Adipocyte (in vitro differentiated cells): ENCODE data around the gene IWS1.

ENCODE experiments used
- DNase-seq: peaks from one replicate; pipeline ENCODE4 v3.0.0-alpha.2; 2015; ENCODE audit warnings: low read depth
- H3K27me3 ChIP-seq: replicated peaks from 2 replicates; pipeline ENCODE4 v1.7.0; 2013; ENCODE audit warnings: mild to moderate bottlenecking, low read length, moderate library complexity; ENCODE audit not compliant: control insufficient read depth, insufficient read depth
- H3K36me3 ChIP-seq: 2 replicates; pipeline ENCODE4 v1.7.0; 2013; ENCODE audit warnings: low read length, mild to moderate bottlenecking, moderate library complexity; ENCODE audit not compliant: control insufficient read depth, insufficient read depth, severe bottlenecking
- H3K4me1 ChIP-seq: 2 replicates; pipeline ENCODE4 v1.7.0; 2013; ENCODE audit warnings: mild to moderate bottlenecking, low read length, moderate library complexity; ENCODE audit not compliant: control insufficient read depth, insufficient read depth
- H3K4me3 ChIP-seq: 2 replicates; pipeline ENCODE4 v1.7.0; 2013; ENCODE audit warnings: mild to moderate bottlenecking, low read length, moderate library complexity
- H3K9ac ChIP-seq: 2 replicates; pipeline ENCODE4 v1.7.0; 2013; ENCODE audit warnings: mild to moderate bottlenecking, low read length, moderate library complexity
- H3K9me3 ChIP-seq: 2 replicates; pipeline ENCODE4 v1.7.0; 2013; ENCODE audit warnings: mild to moderate bottlenecking, low read length, moderate library complexity; ENCODE audit not compliant: control insufficient read depth

The IWS1 gene

GRCh38 chr2:127510073-127510472, 16.2 kb downstream of the IWS1 start:
- H3K9me3 ChIP-seq: no peaks in the 10 kb centered on the region
- no peaks in the 10 kb centered on the region for H3K27me3 ChIP-seq
- peak; percentile 35 for DNase-seq
- H3K4me3 ChIP-seq: no peak overlapping the region
- H3K9ac ChIP-seq: no peak overlapping the region
- peaks cover 21% of the 10 kb centered on the region for H3K36me3 ChIP-seq
- H3K4me1 ChIP-seq: peaks cover 48% of the 10 kb centered on the region

GRCh38 chr2:127508631-127509034, 17.7 kb downstream of the IWS1 start:
- no peaks in the 10 kb centered on the region for H3K27me3 ChIP-seq
- H3K36me3 ChIP-seq: peaks cover 24% of the 10 kb centered on the region
- DNase-seq: peak; percentile 99

GRCh38 chr2:127508023-127508630, 18.2 kb downstream of the IWS1 start:
- H3K36me3 ChIP-seq: peaks cover 28% of the 10 kb centered on the region
- H3K4me3 ChIP-seq: peak overlapping the region; percentile 42
- H3K9ac ChIP-seq: no peak overlapping the region

More at GRCh38 chr2:127508631-127509034, 17.7 kb downstream of the IWS1 start:
- Histone ChIP-seq H3K9ac (peak overlapping the region; percentile 74), H3K4me1 (peaks cover 50% of the 10 kb centered on the region), H3K4me3 (peak overlapping the region; percentile 69), H3K9me3 (no peaks in the 10 kb centered on the region)

GRCh38 chr2:127506510-127506909, 19.8 kb downstream of the IWS1 start:
- Histone ChIP-seq H3K9ac (no peak overlapping the region), H3K4me3 (no peak overlapping the region), H3K9me3 (no peaks in the 10 kb centered on the region), H3K36me3 (peaks cover 44% of the 10 kb centered on the region), H3K4me1 (peaks cover 50% of the 10 kb centered on the region), H3K27me3 (no peaks in the 10 kb centered on the region)
- peak; percentile 52 for DNase-seq

More at GRCh38 chr2:127508023-127508630, 18.2 kb downstream of the IWS1 start:
- Histone ChIP-seq H3K4me1 (peaks cover 50% of the 10 kb centered on the region), H3K9me3 (no peaks in the 10 kb centered on the region), H3K27me3 (no peaks in the 10 kb centered on the region)
- peak; percentile 45 for DNase-seq

GRCh38 chr2:127504552-127505430, 21.5 kb downstream of the IWS1 start:
- Histone ChIP-seq H3K4me1 (peaks cover 41% of the 10 kb centered on the region), H3K27me3 (no peaks in the 10 kb centered on the region), H3K4me3 (no peak overlapping the region), H3K9ac (no peak overlapping the region), H3K9me3 (no peaks in the 10 kb centered on the region), H3K36me3 (peaks cover 57% of the 10 kb centered on the region)
- peak; percentile 43 for DNase-seq

- H3K36me3 ChIP-seq: peaks cover 68% of the 10 kb centered on the region
- no peaks in the 10 kb centered on the region for H3K27me3 ChIP-seq
Observed at GRCh38 chr2:127503491-127503890, 22.8 kb downstream of the IWS1 start.

GRCh38 chr2:127498386-127498785, 27.9 kb downstream of the IWS1 start:
- peak; percentile 93 for DNase-seq
- Histone ChIP-seq H3K4me3 (no peak overlapping the region), H3K36me3 (peaks cover 97% of the 10 kb centered on the region), H3K27me3 (no peaks in the 10 kb centered on the region), H3K4me1 (peaks cover 10% of the 10 kb centered on the region), H3K9ac (no peak overlapping the region), H3K9me3 (no peaks in the 10 kb centered on the region)

More at GRCh38 chr2:127503491-127503890, 22.8 kb downstream of the IWS1 start:
- Histone ChIP-seq H3K4me3 (no peak overlapping the region), H3K4me1 (peaks cover 36% of the 10 kb centered on the region), H3K9me3 (no peaks in the 10 kb centered on the region), H3K9ac (no peak overlapping the region)
- DNase-seq: no peak

GRCh38 chr2:127490283-127490682, 36.0 kb downstream of the IWS1 start:
- H3K9ac ChIP-seq: no peak overlapping the region
- H3K4me1 ChIP-seq: peaks cover 16% of the 10 kb centered on the region
- H3K9me3 ChIP-seq: no peaks in the 10 kb centered on the region
- H3K4me3 ChIP-seq: no peak overlapping the region
- H3K36me3 ChIP-seq: peaks cover 99% of the 10 kb centered on the region
- H3K27me3 ChIP-seq: no peaks in the 10 kb centered on the region
- DNase-seq: no peak

GRCh38 chr2:127486247-127487058, 39.8 kb downstream of the IWS1 start:
- H3K4me1 ChIP-seq: peaks cover 16% of the 10 kb centered on the region
- no peak overlapping the region for H3K9ac ChIP-seq
- no peaks in the 10 kb centered on the region for H3K9me3 ChIP-seq
- DNase-seq: peak; percentile 32
- no peaks in the 10 kb centered on the region for H3K27me3 ChIP-seq
- no peak overlapping the region for H3K4me3 ChIP-seq
- peaks cover 87% of the 10 kb centered on the region for H3K36me3 ChIP-seq

- no peaks in the 10 kb centered on the region for H3K27me3 ChIP-seq
- no peak overlapping the region for H3K4me3 ChIP-seq
- peaks cover 87% of the 10 kb centered on the region for H3K36me3 ChIP-seq
- H3K9ac ChIP-seq: no peak overlapping the region
- DNase-seq: no peak
- no peaks in the 10 kb centered on the region for H3K9me3 ChIP-seq
- peaks cover 16% of the 10 kb centered on the region for H3K4me1 ChIP-seq
Observed at GRCh38 chr2:127485694-127486071, 40.6 kb downstream of the IWS1 start.
